Fibroblast of peridontal ligament (primary cell): ENCODE measurements around the gene TSPEAR.
"Not testable (repeated sequence)": the region's sequence is repeated elsewhere in the genome, so short reads cannot be mapped to it uniquely, and the experiment has no call there.

Experiments used
- DNase-seq: peaks from one replicate; pipeline ENCODE4 v3.0.0-alpha.2; 2010; ENCODE audit errors: extremely low read depth

The TSPEAR gene

GRCh38 chr21:44650973-44651675 is 60.2 kb downstream of the TSPEAR start:
- DNase-seq = no peak

GRCh38 chr21:44650265-44650972 is 61.0 kb downstream of the TSPEAR start:
- DNase-seq = no peak

- no peak for DNase-seq
Observed at GRCh38 chr21:44649521-44650100, 61.8 kb downstream of the TSPEAR start.

- no peak for DNase-seq
Observed at GRCh38 chr21:44648557-44649311, 62.6 kb downstream of the TSPEAR start.

- no peak for DNase-seq
Observed at GRCh38 chr21:44647222-44647552, 64.2 kb downstream of the TSPEAR start.

GRCh38 chr21:44646366-44647221 is 64.8 kb downstream of the TSPEAR start, which contains the start of gene KRTAP10-11:
Gene KRTAP10-11 (plus strand): TSS chr21:44646414. CDS start chr21:44646459, 45 bp downstream.
- DNase-seq = not testable (repeated sequence)

- no peak for DNase-seq
Observed at GRCh38 chr21:44644878-44645277, 66.5 kb downstream of the TSPEAR start.

GRCh38 chr21:44643741-44644310 is 67.5 kb downstream of the TSPEAR start:
- DNase-seq = no peak

GRCh38 chr21:44640761-44641160 is 70.6 kb downstream of the TSPEAR start:
- no peak for DNase-seq

GRCh38 chr21:44639331-44639655 is 72.1 kb downstream of the TSPEAR start:
- no peak for DNase-seq

GRCh38 chr21:44638506-44639330 is 72.7 kb downstream of the TSPEAR start:
- DNase-seq = not testable (repeated sequence)

GRCh38 chr21:44637851-44638348 is 73.5 kb downstream of the TSPEAR start:
- not testable (repeated sequence) for DNase-seq

- no peak for DNase-seq
Observed at GRCh38 chr21:44637018-44637850, 74.1 kb downstream of the TSPEAR start, which contains the start of gene KRTAP10-10. Gene KRTAP10-10 (plus strand): TSS chr21:44637356. CDS start chr21:44637418, 62 bp downstream.

GRCh38 chr21:44636209-44637017 is 75.0 kb downstream of the TSPEAR start:
- no peak for DNase-seq

- no peak for DNase-seq
Observed at GRCh38 chr21:44632067-44632466, 79.3 kb downstream of the TSPEAR start.

GRCh38 chr21:44630440-44630839 is 80.9 kb downstream of the TSPEAR start:
- DNase-seq = no peak

- DNase-seq = no peak
Observed at GRCh38 chr21:44628707-44629391, 82.5 kb downstream of the TSPEAR start.
